HepG2 (cell line): ENCODE results near the gene SYTL1. TPM values are rescaled to one million over a fixed set of nuclear protein-coding genes. Genes with fewer than 3 reads are reported as not detected.

Experiments used
- HMGA1 ChIP-seq: sonication (generic); formaldehyde crosslinking; conservative IDR thresholded peaks from 2 replicates; pipeline ENCODE4 v1.4.0; 2020; ENCODE audit warnings: missing genetic modification reagents
- HNRNPL ChIP-seq: fragments of 200-400 bp; formaldehyde crosslinking; IDR thresholded peaks from 2 replicates; pipeline ENCODE4 v1.6.1; 2017; ENCODE audit warnings: mild to moderate bottlenecking, low read depth, low read length
- NR2F2 ChIP-seq: IDR thresholded peaks from 2 replicates; pipeline ENCODE4 v1.6.1; 2012; ENCODE audit warnings: low read depth, inconsistent platforms, borderline replicate concordance
- RARA ChIP-seq: IDR thresholded peaks from 2 replicates; pipeline ENCODE4 v1.6.1; 2016; ENCODE audit warnings: missing genetic modification reagents, missing compliant biosample characterization
- SP1 ChIP-seq, 2 experiments: fragments of 450-650 bp in 1 of 2; sonication (generic) in 1 of 2; formaldehyde crosslinking in 1 of 2; IDR thresholded peaks; 2 replicates each; pipeline versions ENCODE4 v1.4.0 to v1.6.1; 2016 to 2020; ENCODE audit warnings: missing genetic modification reagents in 1 of 2
- YY1 ChIP-seq: IDR thresholded peaks from 2 replicates; pipeline ENCODE4 v1.6.1; 2011; ENCODE audit warnings: low read length, low read depth, moderate library complexity, mild to moderate bottlenecking; ENCODE audit not compliant: insufficient read depth, insufficient replicate concordance
- ZEB1 ChIP-seq: IDR thresholded peaks from 2 replicates; pipeline ENCODE4 v1.6.1; 2012; ENCODE audit warnings: mild to moderate bottlenecking, low read depth, inconsistent platforms; ENCODE audit not compliant: insufficient replicate concordance
- ZNF749 ChIP-seq: sonication (generic); formaldehyde crosslinking; IDR thresholded peaks from 2 replicates; pipeline ENCODE4 v1.8.0; 2022; ENCODE audit warnings: mild to moderate bottlenecking, missing genetic modification reagents, moderate library complexity, borderline replicate concordance
- polyA plus RNA-seq, 8 experiments: library from polyadenylated mRNA; depleted of rRNA in 3 of 8; stranded (reverse) in 7 of 8; unstranded in 1 of 8; fragments of >200 nt; fragmentation: Illumina TruSeq in 4 of 8; extraction: Trizol in 4 of 8; gene quantifications; 2 replicates each; pipeline versions ENCODE4 v1.2.1 to v1.2.3, GENCODE V29; 2011 to 2016; ENCODE audit warnings: low read depth in 4 of 8, missing spikeins in 1 of 8, mixed read lengths in 1 of 8; ENCODE audit not compliant: insufficient read depth in 1 of 8
- total RNA-seq, 5 experiments: library from RNA; depleted of rRNA; stranded (reverse); fragments of >200 nt; fragmentation: Illumina TruSeq; extraction: Trizol; gene quantifications; 2 replicates each; pipeline ENCODE4 v1.2.3, GENCODE V29; 2016; ENCODE audit warnings: low read depth in 1 of 5
- TF ChIP-seq, protein P1 (sequence below): sonication (generic); formaldehyde crosslinking; conservative IDR thresholded peaks from 2 replicates; pipeline ENCODE4 v1.4.0; 2020; ENCODE audit warnings: missing genetic modification reagents
- TF ChIP-seq, protein P2 (sequence below), 2 experiments: sonication (generic) in 1 of 2; formaldehyde crosslinking in 1 of 2; IDR thresholded peaks; 2 replicates each; pipeline versions ENCODE4 v1.6.1 to v1.9.0; 2014 to 2022; ENCODE audit warnings: antibody characterized with exemption in 1 of 2, borderline replicate concordance in 1 of 2, inconsistent platforms in 1 of 2, low read depth in 1 of 2, missing genetic modification reagents in 1 of 2
- TF ChIP-seq, protein P3 (sequence below): sonication (generic); formaldehyde crosslinking; IDR thresholded peaks from 2 replicates; pipeline ENCODE4 v1.5.0; 2020; ENCODE audit warnings: missing genetic modification reagents
- TF ChIP-seq, protein P4 (sequence below): sonication (generic); formaldehyde crosslinking; IDR thresholded peaks from 2 replicates; pipeline ENCODE4 v1.4.0; 2020; ENCODE audit warnings: mild to moderate bottlenecking, missing genetic modification reagents

The SYTL1 gene
- total and polyA plus RNA-seq, 2 of the 13 experiments (the other 11 are each of a cell fraction or from before 2014, with no cell fraction given) = 11.1 to 17.8 TPM

DNA sequence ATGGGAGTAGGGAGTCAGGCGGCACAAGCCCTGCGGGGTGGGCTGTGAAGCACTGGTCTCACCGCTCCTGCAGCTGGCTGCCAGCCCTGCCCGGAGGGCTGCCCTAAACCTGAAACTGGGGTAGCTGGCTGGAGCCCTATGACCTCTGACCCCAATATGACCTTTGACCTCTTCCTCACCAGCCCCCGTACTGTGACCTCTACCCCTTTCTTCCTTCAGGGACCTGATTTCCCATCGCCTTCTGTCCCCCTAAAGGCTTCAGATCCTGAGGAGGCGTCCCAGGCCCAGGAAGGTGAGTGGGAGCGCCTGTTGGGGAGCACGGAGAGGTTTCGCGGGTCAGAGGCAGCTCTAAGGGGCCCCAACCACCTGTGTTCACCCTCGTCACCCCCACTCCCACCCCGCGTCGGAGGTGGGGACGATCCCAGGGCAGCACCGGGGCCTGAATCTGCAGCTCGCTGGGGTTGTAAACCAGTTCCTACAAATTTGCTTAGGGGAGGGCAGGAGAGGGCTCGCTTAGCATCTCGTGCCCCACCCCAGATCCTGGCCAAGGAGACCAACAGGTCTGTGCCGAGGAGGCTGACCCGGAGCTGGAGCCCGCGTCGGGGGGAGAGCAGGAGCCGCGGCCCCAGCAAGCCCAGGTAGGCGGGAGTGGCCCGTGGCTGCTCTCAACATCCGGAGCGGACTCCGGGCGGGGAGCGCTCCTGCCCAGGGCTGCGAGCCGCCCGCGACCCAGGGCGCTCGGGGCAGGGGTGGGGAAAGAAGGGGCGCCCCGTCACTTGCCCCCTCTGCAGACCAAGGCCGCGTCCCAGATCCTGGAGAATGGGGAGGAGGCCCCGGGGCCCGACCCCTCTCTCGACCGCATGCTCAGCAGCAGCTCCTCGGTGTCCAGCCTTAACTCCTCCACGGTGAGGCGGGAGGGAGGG is 7.3 kb downstream of the SYTL1 start (continued):
- TF ChIP-seq SP1 (IDR thresholded peaks at IDR 0.05) = no peak
- peak; percentile 33; the same call in 1 of the 2 replicates for TF ChIP-seq SP1 (CRISPR knock-in tag; IDR thresholded peaks at IDR 0.05)
- peak; percentile 34; the same call in 1 of the 2 replicates for TF ChIP-seq NR2F2
- TF ChIP-seq, protein P1, sequence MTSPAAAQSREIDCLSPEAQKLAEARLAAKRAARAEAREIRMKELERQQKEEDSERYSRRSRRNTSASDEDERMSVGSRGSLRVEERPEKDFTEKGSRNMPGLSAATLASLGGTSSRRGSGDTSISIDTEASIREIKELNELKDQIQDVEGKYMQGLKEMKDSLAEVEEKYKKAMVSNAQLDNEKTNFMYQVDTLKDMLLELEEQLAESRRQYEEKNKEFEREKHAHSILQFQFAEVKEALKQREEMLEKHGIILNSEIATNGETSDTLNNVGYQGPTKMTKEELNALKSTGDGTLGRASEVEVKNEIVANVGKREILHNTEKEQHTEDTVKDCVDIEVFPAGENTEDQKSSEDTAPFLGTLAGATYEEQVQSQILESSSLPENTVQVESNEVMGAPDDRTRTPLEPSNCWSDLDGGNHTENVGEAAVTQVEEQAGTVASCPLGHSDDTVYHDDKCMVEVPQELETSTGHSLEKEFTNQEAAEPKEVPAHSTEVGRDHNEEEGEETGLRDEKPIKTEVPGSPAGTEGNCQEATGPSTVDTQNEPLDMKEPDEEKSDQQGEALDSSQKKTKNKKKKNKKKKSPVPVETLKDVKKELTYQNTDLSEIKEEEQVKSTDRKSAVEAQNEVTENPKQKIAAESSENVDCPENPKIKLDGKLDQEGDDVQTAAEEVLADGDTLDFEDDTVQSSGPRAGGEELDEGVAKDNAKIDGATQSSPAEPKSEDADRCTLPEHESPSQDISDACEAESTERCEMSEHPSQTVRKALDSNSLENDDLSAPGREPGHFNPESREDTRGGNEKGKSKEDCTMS (CRISPR knock-in tag) = no peak
- no peak for TF ChIP-seq ZNF749
- TF ChIP-seq ZEB1 = peak; percentile 89
- TF ChIP-seq, protein P2, sequence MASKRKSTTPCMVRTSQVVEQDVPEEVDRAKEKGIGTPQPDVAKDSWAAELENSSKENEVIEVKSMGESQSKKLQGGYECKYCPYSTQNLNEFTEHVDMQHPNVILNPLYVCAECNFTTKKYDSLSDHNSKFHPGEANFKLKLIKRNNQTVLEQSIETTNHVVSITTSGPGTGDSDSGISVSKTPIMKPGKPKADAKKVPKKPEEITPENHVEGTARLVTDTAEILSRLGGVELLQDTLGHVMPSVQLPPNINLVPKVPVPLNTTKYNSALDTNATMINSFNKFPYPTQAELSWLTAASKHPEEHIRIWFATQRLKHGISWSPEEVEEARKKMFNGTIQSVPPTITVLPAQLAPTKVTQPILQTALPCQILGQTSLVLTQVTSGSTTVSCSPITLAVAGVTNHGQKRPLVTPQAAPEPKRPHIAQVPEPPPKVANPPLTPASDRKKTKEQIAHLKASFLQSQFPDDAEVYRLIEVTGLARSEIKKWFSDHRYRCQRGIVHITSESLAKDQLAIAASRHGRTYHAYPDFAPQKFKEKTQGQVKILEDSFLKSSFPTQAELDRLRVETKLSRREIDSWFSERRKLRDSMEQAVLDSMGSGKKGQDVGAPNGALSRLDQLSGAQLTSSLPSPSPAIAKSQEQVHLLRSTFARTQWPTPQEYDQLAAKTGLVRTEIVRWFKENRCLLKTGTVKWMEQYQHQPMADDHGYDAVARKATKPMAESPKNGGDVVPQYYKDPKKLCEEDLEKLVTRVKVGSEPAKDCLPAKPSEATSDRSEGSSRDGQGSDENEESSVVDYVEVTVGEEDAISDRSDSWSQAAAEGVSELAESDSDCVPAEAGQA (IDR thresholded peaks at IDR 0.05; ENCODE audit: low read depth) = no peak
- TF ChIP-seq, protein P2 (CRISPR knock-in tag; IDR thresholded peaks at IDR 0.05; ENCODE audit: borderline replicate concordance) = no peak
- no peak for TF ChIP-seq HMGA1 (CRISPR knock-in tag)
- 0 out of 2 replicates have a peak, but pooled peaks have one; percentile 22 for TF ChIP-seq RARA (CRISPR knock-in tag)
- TF ChIP-seq, protein P3, sequence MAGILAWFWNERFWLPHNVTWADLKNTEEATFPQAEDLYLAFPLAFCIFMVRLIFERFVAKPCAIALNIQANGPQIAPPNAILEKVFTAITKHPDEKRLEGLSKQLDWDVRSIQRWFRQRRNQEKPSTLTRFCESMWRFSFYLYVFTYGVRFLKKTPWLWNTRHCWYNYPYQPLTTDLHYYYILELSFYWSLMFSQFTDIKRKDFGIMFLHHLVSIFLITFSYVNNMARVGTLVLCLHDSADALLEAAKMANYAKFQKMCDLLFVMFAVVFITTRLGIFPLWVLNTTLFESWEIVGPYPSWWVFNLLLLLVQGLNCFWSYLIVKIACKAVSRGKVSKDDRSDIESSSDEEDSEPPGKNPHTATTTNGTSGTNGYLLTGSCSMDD = no peak
- TF ChIP-seq, protein P4, sequence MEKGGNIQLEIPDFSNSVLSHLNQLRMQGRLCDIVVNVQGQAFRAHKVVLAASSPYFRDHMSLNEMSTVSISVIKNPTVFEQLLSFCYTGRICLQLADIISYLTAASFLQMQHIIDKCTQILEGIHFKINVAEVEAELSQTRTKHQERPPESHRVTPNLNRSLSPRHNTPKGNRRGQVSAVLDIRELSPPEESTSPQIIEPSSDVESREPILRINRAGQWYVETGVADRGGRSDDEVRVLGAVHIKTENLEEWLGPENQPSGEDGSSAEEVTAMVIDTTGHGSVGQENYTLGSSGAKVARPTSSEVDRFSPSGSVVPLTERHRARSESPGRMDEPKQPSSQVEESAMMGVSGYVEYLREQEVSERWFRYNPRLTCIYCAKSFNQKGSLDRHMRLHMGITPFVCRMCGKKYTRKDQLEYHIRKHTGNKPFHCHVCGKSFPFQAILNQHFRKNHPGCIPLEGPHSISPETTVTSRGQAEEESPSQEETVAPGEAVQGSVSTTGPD (CRISPR knock-in tag) = no peak
- 0 out of 2 replicates have a peak, but pooled peaks have one; percentile 1 for TF ChIP-seq HNRNPL
- peak; percentile 68 for TF ChIP-seq YY1
